ENCODE results near the gene SS18L1.
A peak's percentile ranks its signal among the peaks of the same experiment; 100 is the strongest.

SS18L1 gene

DNA sequence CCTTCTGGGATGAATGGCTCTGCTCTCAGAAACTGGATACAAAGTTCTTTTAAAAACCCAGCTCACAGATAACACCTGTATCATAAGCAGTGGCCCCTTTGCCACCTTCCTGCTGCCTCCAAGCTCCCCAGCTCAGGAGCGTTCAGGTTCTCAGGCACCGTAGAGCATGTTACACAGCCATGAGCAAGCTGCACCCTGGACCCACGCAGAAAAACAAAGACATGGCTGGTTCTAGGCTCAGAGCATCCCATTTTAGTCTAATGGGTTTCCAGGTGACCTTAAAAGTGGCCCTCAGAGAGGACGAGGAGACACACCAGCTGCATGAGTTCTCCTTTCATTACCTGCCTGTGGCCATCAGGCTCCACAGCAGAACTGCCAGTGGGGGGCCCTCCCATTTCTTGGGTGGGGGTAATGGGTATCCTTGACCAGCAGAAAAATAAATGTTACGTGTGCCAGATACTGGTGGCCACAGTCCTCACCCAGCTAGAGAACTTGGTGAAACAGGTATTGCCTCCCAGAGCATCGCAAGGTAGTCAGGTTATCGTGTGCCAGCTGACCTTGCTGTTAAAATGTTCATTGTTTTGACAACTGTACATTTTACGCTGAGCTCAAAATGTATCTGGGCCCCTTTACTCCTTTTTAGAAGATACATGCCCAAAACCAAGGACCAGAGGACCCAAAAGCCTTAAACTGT is 7.8 kb upstream of the SS18L1 start:
- no peak for TF ChIP-seq L3MBTL2 (conservative IDR thresholded peaks at IDR 0.05)
- no peak for TF ChIP-seq BHLHE40 (IDR thresholded peaks at IDR 0.05; ENCODE audit: borderline replicate concordance)
- no peak for TF ChIP-seq FOXK2 (IDR thresholded peaks at IDR 0.05)
- no peak for TF ChIP-seq HDGF (IDR thresholded peaks at IDR 0.05; ENCODE audit: borderline replicate concordance)
- no peak for TF ChIP-seq NFRKB (IDR thresholded peaks at IDR 0.05)
- no peak for TF ChIP-seq ZNF384 (IDR thresholded peaks at IDR 0.05)
- ChIA-PET POLR2A (interaction anchor here (0.7 to 2.8 kb wide), 5 partner anchors 9 to 69 kb away, joined by 3 to 9 read pairs (median 5); no protein-coding TSS in a partner anchor), CTCF (interaction anchor here (0.6 to 1.7 kb wide), 11 partner anchors 10 to 247 kb away, joined by 3 to 9 read pairs (median 3); no protein-coding TSS in a partner anchor)
- DNase-seq (ENCODE audit: extremely low spot score): no peak

DNA sequence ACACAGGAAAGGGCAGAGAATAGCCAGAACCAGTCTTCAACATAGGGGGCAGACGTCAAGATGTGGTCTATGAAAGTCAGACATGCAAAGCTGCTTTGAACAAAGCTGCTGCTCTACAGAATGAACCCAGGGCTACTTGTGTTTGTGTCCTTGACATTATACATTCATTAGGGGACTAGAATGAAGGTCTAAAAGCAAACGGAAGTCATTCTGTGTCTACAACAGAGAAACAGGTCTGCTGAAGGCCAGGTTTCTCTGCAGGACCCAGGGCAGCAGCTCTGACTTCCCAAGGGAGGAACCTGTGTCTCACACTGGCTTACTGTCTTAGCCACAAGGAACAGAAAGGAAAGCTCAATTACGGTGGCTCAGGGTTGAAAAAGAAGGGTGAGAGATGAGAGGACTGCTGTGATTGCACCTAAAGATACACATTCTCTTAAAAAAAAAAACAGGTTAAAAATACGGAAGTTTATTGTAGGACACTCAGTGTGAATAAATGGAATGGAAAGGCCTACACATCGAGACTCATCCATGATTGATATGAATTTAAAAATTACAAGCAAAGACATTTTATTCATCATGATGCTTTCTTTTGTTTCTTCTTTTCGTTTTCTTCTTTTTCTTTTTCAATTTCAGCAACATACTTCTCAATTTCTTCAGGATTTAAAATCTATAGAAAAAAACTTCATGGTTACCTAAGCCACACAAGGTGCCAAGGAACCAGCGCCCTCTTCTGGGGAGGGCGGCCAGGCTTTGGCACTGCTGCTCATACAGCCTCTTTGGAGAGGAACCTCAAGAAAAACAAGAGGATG is 7.1 kb upstream of the SS18L1 start:
- DNase-seq (ENCODE audit: extremely low spot score): peak; percentile 58
- ChIA-PET POLR2A (interaction anchor here (0.7 to 2.8 kb wide), 6 partner anchors 10 to 70 kb away, joined by 3 to 9 read pairs (median 5); no protein-coding TSS in a partner anchor), CTCF (interaction anchor here (0.6 to 1.7 kb wide), 11 partner anchors 9 to 246 kb away, joined by 3 to 9 read pairs (median 3); no protein-coding TSS in a partner anchor)
- TF ChIP-seq BHLHE40 (IDR thresholded peaks at IDR 0.05; ENCODE audit: borderline replicate concordance) (no peak), FOXA1 (IDR thresholded peaks at IDR 0.05) (no peak), ZNF384 (IDR thresholded peaks at IDR 0.05) (0 out of 2 replicates have a peak, but pooled peaks have one; percentile 36)

DNA sequence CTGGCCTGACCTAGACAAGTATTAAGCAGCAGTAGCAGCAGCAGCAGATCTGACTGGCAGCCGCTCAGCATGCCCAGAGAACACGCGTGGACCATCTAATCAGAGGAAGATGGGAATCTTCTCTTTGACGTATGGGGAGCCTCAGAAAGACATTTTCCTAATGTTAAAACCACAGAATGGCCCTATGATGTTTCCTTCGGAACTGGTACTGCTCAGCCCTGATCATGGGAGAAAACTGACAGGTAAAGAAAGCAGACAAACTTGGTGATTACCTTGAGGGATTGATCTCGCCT is 6.5 kb upstream of the SS18L1 start:
- POLR2A ChIA-PET: interaction anchor here (1.9 to 2.8 kb wide), 3 partner anchors 10 to 70 kb away, joined by 5 to 9 read pairs (median 9); no protein-coding TSS in a partner anchor
- no peak for TF ChIP-seq L3MBTL2 (conservative IDR thresholded peaks at IDR 0.05)
- TF ChIP-seq FOXK2 (IDR thresholded peaks at IDR 0.05): no peak
- TF ChIP-seq FOXA1 (IDR thresholded peaks at IDR 0.05): no peak
- TF ChIP-seq HDGF (IDR thresholded peaks at IDR 0.05; ENCODE audit: borderline replicate concordance): no peak
- no peak for TF ChIP-seq SP1 (IDR thresholded peaks at IDR 0.05)
- no peak for TF ChIP-seq CTBP1 (IDR thresholded peaks at IDR 0.05; ENCODE audit: borderline replicate concordance)
- TF ChIP-seq ZNF384 (IDR thresholded peaks at IDR 0.05): no peak
- CTCF ChIA-PET: no interaction called here
- no peak for DNase-seq (ENCODE audit: extremely low spot score)

DNA sequence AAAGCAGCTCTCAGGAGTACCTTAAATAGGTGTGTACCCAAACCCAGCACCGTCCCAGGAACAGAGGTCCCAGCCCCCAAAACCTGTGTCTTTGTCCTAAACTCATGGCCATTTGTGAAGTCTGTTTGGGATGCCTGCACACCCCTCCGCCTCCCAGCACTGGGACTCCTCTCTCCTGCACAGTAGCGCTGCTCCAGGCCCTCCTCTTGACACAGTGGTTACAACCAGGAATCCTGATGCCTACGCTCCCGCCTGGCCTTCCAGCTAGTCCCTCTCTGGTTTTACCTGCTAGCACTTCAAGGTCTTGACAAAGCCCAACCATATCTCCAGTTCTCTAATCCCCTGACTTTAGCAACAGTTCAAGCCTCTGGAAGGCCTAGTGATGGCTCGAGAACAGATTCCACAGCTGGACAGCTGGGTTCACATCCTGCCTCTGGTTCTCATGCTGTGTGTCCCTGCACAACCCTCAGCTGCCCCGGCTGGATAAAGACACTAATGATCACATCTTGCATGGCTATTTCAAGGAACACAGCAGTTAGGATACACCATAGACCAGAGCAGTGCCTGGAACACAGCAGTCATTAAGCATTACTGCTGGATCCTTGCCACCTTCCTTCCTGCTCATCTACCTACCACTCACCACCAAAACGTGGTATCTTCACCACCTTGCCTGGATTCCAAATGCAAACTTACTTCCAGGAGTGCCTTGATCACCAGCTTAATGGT is 5.9 kb upstream of the SS18L1 start:
- POLR2A ChIA-PET: interaction anchor here (1.0 to 2.8 kb wide), 3 partner anchors 11 to 71 kb away, joined by 3 to 9 read pairs (median 5); no protein-coding TSS in a partner anchor
- TF ChIP-seq FOXA1 (IDR thresholded peaks at IDR 0.05): no peak
- TF ChIP-seq LEF1 (IDR thresholded peaks at IDR 0.05; ENCODE audit: borderline replicate concordance): no peak
- TF ChIP-seq, protein P1, sequence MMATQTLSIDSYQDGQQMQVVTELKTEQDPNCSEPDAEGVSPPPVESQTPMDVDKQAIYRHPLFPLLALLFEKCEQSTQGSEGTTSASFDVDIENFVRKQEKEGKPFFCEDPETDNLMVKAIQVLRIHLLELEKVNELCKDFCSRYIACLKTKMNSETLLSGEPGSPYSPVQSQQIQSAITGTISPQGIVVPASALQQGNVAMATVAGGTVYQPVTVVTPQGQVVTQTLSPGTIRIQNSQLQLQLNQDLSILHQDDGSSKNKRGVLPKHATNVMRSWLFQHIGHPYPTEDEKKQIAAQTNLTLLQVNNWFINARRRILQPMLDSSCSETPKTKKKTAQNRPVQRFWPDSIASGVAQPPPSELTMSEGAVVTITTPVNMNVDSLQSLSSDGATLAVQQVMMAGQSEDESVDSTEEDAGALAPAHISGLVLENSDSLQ (IDR thresholded peaks at IDR 0.05): no peak
- no peak for TF ChIP-seq SP1 (IDR thresholded peaks at IDR 0.05)
- TF ChIP-seq HDGF (IDR thresholded peaks at IDR 0.05; ENCODE audit: borderline replicate concordance): no peak
- TF ChIP-seq NFRKB (IDR thresholded peaks at IDR 0.05): no peak
- TF ChIP-seq ZNF384 (IDR thresholded peaks at IDR 0.05): no peak
- TF ChIP-seq ELF4 (IDR thresholded peaks at IDR 0.05): no peak
- no peak for TF ChIP-seq BHLHE40 (IDR thresholded peaks at IDR 0.05; ENCODE audit: borderline replicate concordance)
- no peak for TF ChIP-seq TARDBP (IDR thresholded peaks at IDR 0.05)
- no peak for TF ChIP-seq L3MBTL2 (conservative IDR thresholded peaks at IDR 0.05)
- TF ChIP-seq ARNT (IDR thresholded peaks at IDR 0.05): no peak
- no peak for TF ChIP-seq FOXM1 (IDR thresholded peaks at IDR 0.05; ENCODE audit: borderline replicate concordance)
- TF ChIP-seq FOXK2 (IDR thresholded peaks at IDR 0.05): no peak
- TF ChIP-seq SUZ12 (IDR thresholded peaks at IDR 0.05): no peak
- TF ChIP-seq CTBP1 (IDR thresholded peaks at IDR 0.05; ENCODE audit: borderline replicate concordance): no peak
- CTCF ChIA-PET: interaction anchor here (1.5 kb wide), 1 partner anchor 127 kb away, joined by 5 read pairs; no protein-coding TSS in a partner anchor
- DNase-seq (ENCODE audit: extremely low spot score): no peak

DNA sequence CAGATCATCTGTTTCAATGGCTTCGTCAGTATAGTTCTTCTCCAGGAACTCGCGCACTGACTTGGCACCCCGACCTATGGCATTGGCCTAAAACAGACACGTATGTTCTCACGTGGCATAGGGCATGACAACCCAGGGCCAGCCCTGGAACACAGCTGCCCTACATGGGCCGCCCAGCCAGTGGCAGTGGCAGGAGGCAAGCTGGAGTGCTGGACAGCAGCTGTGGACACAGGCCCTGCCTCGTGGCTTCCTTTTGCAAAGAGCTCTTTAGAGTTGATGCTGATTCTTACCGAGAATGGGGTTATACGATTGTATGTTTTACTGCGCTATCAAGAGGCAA is 5.4 kb upstream of the SS18L1 start:
- no peak for DNase-seq (ENCODE audit: extremely low spot score)
- ChIA-PET POLR2A (interaction anchor here (1.0 to 1.9 kb wide), 2 partner anchors 16 to 72 kb away, joined by 3 to 5 read pairs; no protein-coding TSS in a partner anchor), CTCF (interaction anchor here (1.5 kb wide), 1 partner anchor 128 kb away, joined by 5 read pairs; no protein-coding TSS in a partner anchor)
- TF ChIP-seq ELF4 (IDR thresholded peaks at IDR 0.05) (no peak), SP1 (IDR thresholded peaks at IDR 0.05) (no peak), TARDBP (IDR thresholded peaks at IDR 0.05) (no peak)

DNA sequence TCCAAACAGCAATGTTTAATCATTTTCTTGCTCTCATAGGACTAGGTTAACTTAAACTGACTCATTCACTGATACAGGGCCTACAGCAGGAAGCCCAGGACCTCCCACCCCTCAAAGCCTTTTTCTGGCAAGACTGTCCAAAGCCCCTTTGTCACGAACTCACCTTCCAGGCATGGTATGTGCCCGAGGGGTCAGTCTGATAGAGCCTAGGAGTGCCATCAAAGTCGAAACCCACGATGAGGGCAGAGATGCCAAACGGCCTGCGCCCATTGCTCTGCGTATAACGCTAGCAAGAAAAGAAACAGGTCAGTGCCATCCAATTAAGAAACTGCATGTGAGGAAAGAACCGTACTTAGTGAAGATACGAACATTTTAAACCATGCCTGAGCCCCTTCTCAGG is 4.7 kb upstream of the SS18L1 start:
- ChIA-PET POLR2A (interaction anchor here (1.3 kb wide), 1 partner anchor 17 kb away, joined by 3 read pairs; the partner anchor contains the start of gene LSM14B), CTCF (interaction anchor here (1.5 kb wide), 1 partner anchor 128 kb away, joined by 5 read pairs; no protein-coding TSS in a partner anchor)
- TF ChIP-seq, protein P1 (IDR thresholded peaks at IDR 0.05): no peak
- no peak for TF ChIP-seq CTBP1 (IDR thresholded peaks at IDR 0.05; ENCODE audit: borderline replicate concordance)
- no peak for TF ChIP-seq HDGF (IDR thresholded peaks at IDR 0.05; ENCODE audit: borderline replicate concordance)
- TF ChIP-seq L3MBTL2 (conservative IDR thresholded peaks at IDR 0.05): no peak
- TF ChIP-seq SUZ12 (IDR thresholded peaks at IDR 0.05): no peak
- no peak for TF ChIP-seq ZNF384 (IDR thresholded peaks at IDR 0.05)
- no peak for TF ChIP-seq TARDBP (IDR thresholded peaks at IDR 0.05)
- TF ChIP-seq BHLHE40 (IDR thresholded peaks at IDR 0.05; ENCODE audit: borderline replicate concordance): no peak
- TF ChIP-seq FOXA1 (IDR thresholded peaks at IDR 0.05): no peak
- TF ChIP-seq ELF4 (IDR thresholded peaks at IDR 0.05): no peak
- no peak for TF ChIP-seq FOXK2 (IDR thresholded peaks at IDR 0.05)
- TF ChIP-seq FOXM1 (IDR thresholded peaks at IDR 0.05; ENCODE audit: borderline replicate concordance): no peak
- no peak for TF ChIP-seq LEF1 (IDR thresholded peaks at IDR 0.05; ENCODE audit: borderline replicate concordance)
- TF ChIP-seq NFRKB (IDR thresholded peaks at IDR 0.05): no peak
- TF ChIP-seq SP1 (IDR thresholded peaks at IDR 0.05): no peak
- TF ChIP-seq ARNT (IDR thresholded peaks at IDR 0.05): no peak
- DNase-seq (ENCODE audit: extremely low spot score): no peak
